ENCODE results near the gene TGFBR3. TPM values are rescaled to one million over a fixed set of nuclear protein-coding genes. Genes with fewer than 3 reads are reported as not detected.

The TGFBR3 gene
- total and polyA plus RNA-seq, 9 of the 15 experiments (the other 6 are each of a cell fraction or from before 2014, with no cell fraction given), result 3.6 to 32.4 (median 15.6) TPM

DNA sequence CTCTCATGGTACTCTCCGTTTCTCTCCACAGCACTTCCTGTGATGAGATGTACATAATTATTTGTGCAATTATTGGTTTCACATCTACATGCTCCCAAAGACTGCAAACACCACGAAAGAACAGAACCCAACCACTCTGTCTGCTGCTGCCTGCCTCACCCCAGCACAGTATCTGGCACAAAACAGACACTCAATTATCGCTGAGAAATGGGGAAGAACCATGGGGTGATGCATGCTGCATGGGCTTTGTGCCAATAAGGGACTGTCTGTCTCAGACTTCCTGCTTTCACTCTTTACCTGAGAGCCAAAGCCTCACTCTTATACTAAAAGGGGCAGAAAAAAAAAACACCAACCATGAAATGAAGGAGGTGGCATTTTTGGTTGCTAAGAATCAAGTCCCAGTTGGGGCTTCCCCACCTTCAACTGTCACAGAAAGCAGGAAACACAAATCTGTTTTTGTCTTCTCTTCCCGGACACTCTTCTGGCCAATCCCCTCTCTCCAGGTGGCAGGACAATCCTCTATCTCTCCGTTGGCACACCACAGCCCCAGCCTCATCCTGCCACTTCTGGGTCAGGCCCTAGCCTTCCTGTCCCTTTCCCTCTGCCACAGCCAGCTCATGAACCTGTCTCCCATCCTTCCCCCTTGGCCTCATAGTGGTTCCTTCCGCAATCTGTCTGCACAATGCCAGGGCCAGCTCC, 82.0 kb downstream of the TGFBR3 start (continued):
- TF ChIP-seq, protein P1, sequence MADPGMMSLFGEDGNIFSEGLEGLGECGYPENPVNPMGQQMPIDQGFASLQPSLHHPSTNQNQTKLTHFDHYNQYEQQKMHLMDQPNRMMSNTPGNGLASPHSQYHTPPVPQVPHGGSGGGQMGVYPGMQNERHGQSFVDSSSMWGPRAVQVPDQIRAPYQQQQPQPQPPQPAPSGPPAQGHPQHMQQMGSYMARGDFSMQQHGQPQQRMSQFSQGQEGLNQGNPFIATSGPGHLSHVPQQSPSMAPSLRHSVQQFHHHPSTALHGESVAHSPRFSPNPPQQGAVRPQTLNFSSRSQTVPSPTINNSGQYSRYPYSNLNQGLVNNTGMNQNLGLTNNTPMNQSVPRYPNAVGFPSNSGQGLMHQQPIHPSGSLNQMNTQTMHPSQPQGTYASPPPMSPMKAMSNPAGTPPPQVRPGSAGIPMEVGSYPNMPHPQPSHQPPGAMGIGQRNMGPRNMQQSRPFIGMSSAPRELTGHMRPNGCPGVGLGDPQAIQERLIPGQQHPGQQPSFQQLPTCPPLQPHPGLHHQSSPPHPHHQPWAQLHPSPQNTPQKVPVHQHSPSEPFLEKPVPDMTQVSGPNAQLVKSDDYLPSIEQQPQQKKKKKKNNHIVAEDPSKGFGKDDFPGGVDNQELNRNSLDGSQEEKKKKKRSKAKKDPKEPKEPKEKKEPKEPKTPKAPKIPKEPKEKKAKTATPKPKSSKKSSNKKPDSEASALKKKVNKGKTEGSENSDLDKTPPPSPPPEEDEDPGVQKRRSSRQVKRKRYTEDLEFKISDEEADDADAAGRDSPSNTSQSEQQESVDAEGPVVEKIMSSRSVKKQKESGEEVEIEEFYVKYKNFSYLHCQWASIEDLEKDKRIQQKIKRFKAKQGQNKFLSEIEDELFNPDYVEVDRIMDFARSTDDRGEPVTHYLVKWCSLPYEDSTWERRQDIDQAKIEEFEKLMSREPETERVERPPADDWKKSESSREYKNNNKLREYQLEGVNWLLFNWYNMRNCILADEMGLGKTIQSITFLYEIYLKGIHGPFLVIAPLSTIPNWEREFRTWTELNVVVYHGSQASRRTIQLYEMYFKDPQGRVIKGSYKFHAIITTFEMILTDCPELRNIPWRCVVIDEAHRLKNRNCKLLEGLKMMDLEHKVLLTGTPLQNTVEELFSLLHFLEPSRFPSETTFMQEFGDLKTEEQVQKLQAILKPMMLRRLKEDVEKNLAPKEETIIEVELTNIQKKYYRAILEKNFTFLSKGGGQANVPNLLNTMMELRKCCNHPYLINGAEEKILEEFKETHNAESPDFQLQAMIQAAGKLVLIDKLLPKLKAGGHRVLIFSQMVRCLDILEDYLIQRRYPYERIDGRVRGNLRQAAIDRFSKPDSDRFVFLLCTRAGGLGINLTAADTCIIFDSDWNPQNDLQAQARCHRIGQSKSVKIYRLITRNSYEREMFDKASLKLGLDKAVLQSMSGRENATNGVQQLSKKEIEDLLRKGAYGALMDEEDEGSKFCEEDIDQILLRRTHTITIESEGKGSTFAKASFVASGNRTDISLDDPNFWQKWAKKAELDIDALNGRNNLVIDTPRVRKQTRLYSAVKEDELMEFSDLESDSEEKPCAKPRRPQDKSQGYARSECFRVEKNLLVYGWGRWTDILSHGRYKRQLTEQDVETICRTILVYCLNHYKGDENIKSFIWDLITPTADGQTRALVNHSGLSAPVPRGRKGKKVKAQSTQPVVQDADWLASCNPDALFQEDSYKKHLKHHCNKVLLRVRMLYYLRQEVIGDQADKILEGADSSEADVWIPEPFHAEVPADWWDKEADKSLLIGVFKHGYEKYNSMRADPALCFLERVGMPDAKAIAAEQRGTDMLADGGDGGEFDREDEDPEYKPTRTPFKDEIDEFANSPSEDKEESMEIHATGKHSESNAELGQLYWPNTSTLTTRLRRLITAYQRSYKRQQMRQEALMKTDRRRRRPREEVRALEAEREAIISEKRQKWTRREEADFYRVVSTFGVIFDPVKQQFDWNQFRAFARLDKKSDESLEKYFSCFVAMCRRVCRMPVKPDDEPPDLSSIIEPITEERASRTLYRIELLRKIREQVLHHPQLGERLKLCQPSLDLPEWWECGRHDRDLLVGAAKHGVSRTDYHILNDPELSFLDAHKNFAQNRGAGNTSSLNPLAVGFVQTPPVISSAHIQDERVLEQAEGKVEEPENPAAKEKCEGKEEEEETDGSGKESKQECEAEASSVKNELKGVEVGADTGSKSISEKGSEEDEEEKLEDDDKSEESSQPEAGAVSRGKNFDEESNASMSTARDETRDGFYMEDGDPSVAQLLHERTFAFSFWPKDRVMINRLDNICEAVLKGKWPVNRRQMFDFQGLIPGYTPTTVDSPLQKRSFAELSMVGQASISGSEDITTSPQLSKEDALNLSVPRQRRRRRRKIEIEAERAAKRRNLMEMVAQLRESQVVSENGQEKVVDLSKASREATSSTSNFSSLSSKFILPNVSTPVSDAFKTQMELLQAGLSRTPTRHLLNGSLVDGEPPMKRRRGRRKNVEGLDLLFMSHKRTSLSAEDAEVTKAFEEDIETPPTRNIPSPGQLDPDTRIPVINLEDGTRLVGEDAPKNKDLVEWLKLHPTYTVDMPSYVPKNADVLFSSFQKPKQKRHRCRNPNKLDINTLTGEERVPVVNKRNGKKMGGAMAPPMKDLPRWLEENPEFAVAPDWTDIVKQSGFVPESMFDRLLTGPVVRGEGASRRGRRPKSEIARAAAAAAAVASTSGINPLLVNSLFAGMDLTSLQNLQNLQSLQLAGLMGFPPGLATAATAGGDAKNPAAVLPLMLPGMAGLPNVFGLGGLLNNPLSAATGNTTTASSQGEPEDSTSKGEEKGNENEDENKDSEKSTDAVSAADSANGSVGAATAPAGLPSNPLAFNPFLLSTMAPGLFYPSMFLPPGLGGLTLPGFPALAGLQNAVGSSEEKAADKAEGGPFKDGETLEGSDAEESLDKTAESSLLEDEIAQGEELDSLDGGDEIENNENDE (IDR thresholded peaks at IDR 0.05; ENCODE audit: low read depth, low read length), result no peak
- TF ChIP-seq RREB1 (CRISPR knock-in tag; IDR thresholded peaks at IDR 0.05) (no peak), RB1 (IDR thresholded peaks at IDR 0.05; ENCODE audit: low read depth) (no peak), CTBP1 (IDR thresholded peaks at IDR 0.05; ENCODE audit: borderline replicate concordance) (peak; percentile 42; the same call in 1 of the 2 replicates), NBN (IDR thresholded peaks at IDR 0.05; ENCODE audit: low read depth) (no peak), TCF3 (CRISPR knock-in tag; IDR thresholded peaks at IDR 0.05) (peak; percentile 78), ZNF644 (tag; IDR thresholded peaks at IDR 0.05; ENCODE audit: low read depth) (no peak)
- TF ChIP-seq, protein P2, sequence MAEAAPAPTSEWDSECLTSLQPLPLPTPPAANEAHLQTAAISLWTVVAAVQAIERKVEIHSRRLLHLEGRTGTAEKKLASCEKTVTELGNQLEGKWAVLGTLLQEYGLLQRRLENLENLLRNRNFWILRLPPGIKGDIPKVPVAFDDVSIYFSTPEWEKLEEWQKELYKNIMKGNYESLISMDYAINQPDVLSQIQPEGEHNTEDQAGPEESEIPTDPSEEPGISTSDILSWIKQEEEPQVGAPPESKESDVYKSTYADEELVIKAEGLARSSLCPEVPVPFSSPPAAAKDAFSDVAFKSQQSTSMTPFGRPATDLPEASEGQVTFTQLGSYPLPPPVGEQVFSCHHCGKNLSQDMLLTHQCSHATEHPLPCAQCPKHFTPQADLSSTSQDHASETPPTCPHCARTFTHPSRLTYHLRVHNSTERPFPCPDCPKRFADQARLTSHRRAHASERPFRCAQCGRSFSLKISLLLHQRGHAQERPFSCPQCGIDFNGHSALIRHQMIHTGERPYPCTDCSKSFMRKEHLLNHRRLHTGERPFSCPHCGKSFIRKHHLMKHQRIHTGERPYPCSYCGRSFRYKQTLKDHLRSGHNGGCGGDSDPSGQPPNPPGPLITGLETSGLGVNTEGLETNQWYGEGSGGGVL (CRISPR knock-in tag; IDR thresholded peaks at IDR 0.05), result no peak
